Activated CD4-positive, alpha-beta memory T cell treated with anti-CD3 and anti-CD28 coated beads for 36 hours (primary cell): ENCODE measurements around the gene TMEM250. TPM values are rescaled to one million over a fixed set of nuclear protein-coding genes. Genes with fewer than 3 reads are reported as not detected.

Experiments used
- CTCF ChIA-PET: fragments of 350-600 bp; sonication (Branson Sonifier 250); formaldehyde crosslinking; loops from one replicate; lab custom pipeline; 2021; ENCODE audit warnings: antibody characterized with exemption, inconsistent platforms; lab: Charles Lee
- POLR2A ChIA-PET: fragments of 350-600 bp; sonication (Branson Sonifier 250); formaldehyde crosslinking; loops from one replicate; lab custom pipeline; 2021; ENCODE audit warnings: antibody characterized with exemption; lab: Charles Lee
- DNase-seq: peaks from one replicate; pipeline ENCODE4 v3.0.0-alpha.2; 2020
- H3K27ac Mint-ChIP-seq: one replicate; pipeline ENCODE4 v1.8.0; 2021; ENCODE audit warnings: mixed read lengths
- H3K27me3 Mint-ChIP-seq: one replicate; pipeline ENCODE4 v1.8.0; 2021; ENCODE audit warnings: mixed read lengths
- H3K36me3 Mint-ChIP-seq: one replicate; pipeline ENCODE4 v1.8.0; 2021; ENCODE audit warnings: mixed read lengths
- H3K4me1 Mint-ChIP-seq: one replicate; pipeline ENCODE4 v1.8.0; 2021; ENCODE audit warnings: low read depth, mixed read lengths
- H3K4me3 Mint-ChIP-seq: one replicate; pipeline ENCODE4 v1.8.0; 2021; ENCODE audit warnings: mild to moderate bottlenecking, mixed read lengths
- H3K9me3 Mint-ChIP-seq: one replicate; pipeline ENCODE4 v1.8.0; 2021; ENCODE audit warnings: mixed read lengths
- intact Hi-C: fragments of 100-400 bp; cut with micrococcal nuclease; formaldehyde crosslinking; loops from one replicate; pipeline ENCODE4 v1.15.1; 2023
- total RNA-seq, 2 experiments: library from RNA; stranded (reverse); gene quantifications; one replicate each; pipeline ENCODE4 v1.2.3, GENCODE V29; 2021

Gene TMEM250
- total RNA-seq, 2 experiments from 2014 or later = 28.0 to 28.4 TPM

GRCh38 chr9:136081113-136081825 is 37.4 kb downstream of the TMEM250 start:
- DNase-seq = no peak
- intact Hi-C loops = no loop called here
- H3K4me1 Mint-ChIP-seq = peaks cover 11% of the 10 kb centered on the region
- H3K27me3 Mint-ChIP-seq = no peaks in the 10 kb centered on the region
- CTCF ChIA-PET = no interaction called here
- no peak overlapping the region for H3K27ac Mint-ChIP-seq
- no peak overlapping the region for H3K4me3 Mint-ChIP-seq
- POLR2A ChIA-PET = no interaction called here
- H3K36me3 Mint-ChIP-seq = no peaks in the 10 kb centered on the region
- H3K9me3 Mint-ChIP-seq = no peaks in the 10 kb centered on the region

GRCh38 chr9:136080716-136081112 is 38.0 kb downstream of the TMEM250 start:
- Mint-ChIP-seq H3K27me3 (no peaks in the 10 kb centered on the region), H3K27ac (no peak overlapping the region), H3K36me3 (no peaks in the 10 kb centered on the region), H3K4me3 (no peak overlapping the region), H3K4me1 (peaks cover 17% of the 10 kb centered on the region), H3K9me3 (no peaks in the 10 kb centered on the region)
- CTCF ChIA-PET = no interaction called here
- POLR2A ChIA-PET = no interaction called here
- intact Hi-C loops = no loop called here
- DNase-seq = no peak

- no peak for DNase-seq
- H3K36me3 Mint-ChIP-seq = no peaks in the 10 kb centered on the region
- H3K4me3 Mint-ChIP-seq = no peak overlapping the region
- no peak overlapping the region for H3K27ac Mint-ChIP-seq
- ChIA-PET POLR2A (no interaction called here), CTCF (no interaction called here)
- peaks cover 18% of the 10 kb centered on the region for H3K4me1 Mint-ChIP-seq
- H3K27me3 Mint-ChIP-seq = no peaks in the 10 kb centered on the region
- no peaks in the 10 kb centered on the region for H3K9me3 Mint-ChIP-seq
- intact Hi-C loops = no loop called here
These were observed 38.8 kb downstream of the TMEM250 start for GRCh38 chr9:136079916-136080246.

GRCh38 chr9:136079211-136079915 is 39.3 kb downstream of the TMEM250 start:
- Mint-ChIP-seq H3K4me1 (peaks cover 14% of the 10 kb centered on the region), H3K27me3 (no peaks in the 10 kb centered on the region), H3K9me3 (no peaks in the 10 kb centered on the region), H3K27ac (no peak overlapping the region), H3K4me3 (no peak overlapping the region), H3K36me3 (no peaks in the 10 kb centered on the region)
- CTCF ChIA-PET = no interaction called here
- intact Hi-C loops = no loop called here
- POLR2A ChIA-PET = no interaction called here
- DNase-seq = no peak

- Mint-ChIP-seq H3K36me3 (no peaks in the 10 kb centered on the region), H3K27ac (no peak overlapping the region), H3K27me3 (no peaks in the 10 kb centered on the region), H3K9me3 (no peaks in the 10 kb centered on the region), H3K4me1 (peaks cover 13% of the 10 kb centered on the region), H3K4me3 (no peak overlapping the region)
- intact Hi-C loops = no loop called here
- no peak for DNase-seq
- CTCF ChIA-PET = no interaction called here
- POLR2A ChIA-PET = no interaction called here
These were observed 40.1 kb downstream of the TMEM250 start for GRCh38 chr9:136078498-136079011.

GRCh38 chr9:136078024-136078423 is 40.7 kb downstream of the TMEM250 start:
- Mint-ChIP-seq H3K4me3 (no peak overlapping the region), H3K9me3 (no peaks in the 10 kb centered on the region), H3K27ac (no peak overlapping the region), H3K36me3 (no peaks in the 10 kb centered on the region), H3K4me1 (peaks cover 13% of the 10 kb centered on the region), H3K27me3 (no peaks in the 10 kb centered on the region)
- POLR2A ChIA-PET = no interaction called here
- no peak for DNase-seq
- intact Hi-C loops = no loop called here
- CTCF ChIA-PET = no interaction called here

- H3K27ac Mint-ChIP-seq = no peak overlapping the region
These were observed 41.2 kb downstream of the TMEM250 start for GRCh38 chr9:136077491-136077890.

GRCh38 chr9:136075881-136076678 is 42.6 kb downstream of the TMEM250 start:
- POLR2A ChIA-PET = no interaction called here
- H3K9me3 Mint-ChIP-seq = no peaks in the 10 kb centered on the region
- intact Hi-C loops = no loop called here
- CTCF ChIA-PET = no interaction called here
- H3K4me1 Mint-ChIP-seq = peaks cover 11% of the 10 kb centered on the region
- H3K27ac Mint-ChIP-seq = no peak overlapping the region
- no peak for DNase-seq
- H3K36me3 Mint-ChIP-seq = no peaks in the 10 kb centered on the region
- H3K4me3 Mint-ChIP-seq = no peak overlapping the region
- H3K27me3 Mint-ChIP-seq = no peaks in the 10 kb centered on the region

More at GRCh38 chr9:136077491-136077890, 41.2 kb downstream of the TMEM250 start:
- Mint-ChIP-seq H3K9me3 (no peaks in the 10 kb centered on the region), H3K4me1 (peaks cover 11% of the 10 kb centered on the region), H3K36me3 (no peaks in the 10 kb centered on the region), H3K27me3 (no peaks in the 10 kb centered on the region), H3K4me3 (no peak overlapping the region)
- ChIA-PET POLR2A (no interaction called here), CTCF (no interaction called here)
- intact Hi-C loops = no loop called here
- no peak for DNase-seq

GRCh38 chr9:136075134-136075841 is 43.4 kb downstream of the TMEM250 start:
- Mint-ChIP-seq H3K4me1 (peaks cover 9% of the 10 kb centered on the region), H3K9me3 (no peaks in the 10 kb centered on the region), H3K36me3 (no peaks in the 10 kb centered on the region), H3K27me3 (no peaks in the 10 kb centered on the region), H3K4me3 (no peak overlapping the region), H3K27ac (no peak overlapping the region)
- ChIA-PET CTCF (no interaction called here), POLR2A (no interaction called here)
- DNase-seq = no peak
- intact Hi-C loops = no loop called here

GRCh38 chr9:136074706-136075105 is 44.0 kb downstream of the TMEM250 start:
- ChIA-PET POLR2A (no interaction called here), CTCF (no interaction called here)
- no peaks in the 10 kb centered on the region for H3K27me3 Mint-ChIP-seq
- peaks cover 9% of the 10 kb centered on the region for H3K4me1 Mint-ChIP-seq
- H3K27ac Mint-ChIP-seq = no peak overlapping the region
- H3K9me3 Mint-ChIP-seq = peaks cover 3% of the 10 kb centered on the region
- no peak overlapping the region for H3K4me3 Mint-ChIP-seq
- intact Hi-C loops = no loop called here
- no peak for DNase-seq
- no peaks in the 10 kb centered on the region for H3K36me3 Mint-ChIP-seq
